HG02610 (cell line): ENCODE data around the gene MAGED1.

ENCODE experiments used
- ATAC-seq: cut with Tn5 transposase; IDR thresholded peaks from one replicate; pipeline ENCODE4 v1.9.1; 2021; ENCODE audit warnings: mild to moderate bottlenecking, moderate library complexity; ENCODE audit not compliant: unreplicated experiment

MAGED1 gene, protein sequence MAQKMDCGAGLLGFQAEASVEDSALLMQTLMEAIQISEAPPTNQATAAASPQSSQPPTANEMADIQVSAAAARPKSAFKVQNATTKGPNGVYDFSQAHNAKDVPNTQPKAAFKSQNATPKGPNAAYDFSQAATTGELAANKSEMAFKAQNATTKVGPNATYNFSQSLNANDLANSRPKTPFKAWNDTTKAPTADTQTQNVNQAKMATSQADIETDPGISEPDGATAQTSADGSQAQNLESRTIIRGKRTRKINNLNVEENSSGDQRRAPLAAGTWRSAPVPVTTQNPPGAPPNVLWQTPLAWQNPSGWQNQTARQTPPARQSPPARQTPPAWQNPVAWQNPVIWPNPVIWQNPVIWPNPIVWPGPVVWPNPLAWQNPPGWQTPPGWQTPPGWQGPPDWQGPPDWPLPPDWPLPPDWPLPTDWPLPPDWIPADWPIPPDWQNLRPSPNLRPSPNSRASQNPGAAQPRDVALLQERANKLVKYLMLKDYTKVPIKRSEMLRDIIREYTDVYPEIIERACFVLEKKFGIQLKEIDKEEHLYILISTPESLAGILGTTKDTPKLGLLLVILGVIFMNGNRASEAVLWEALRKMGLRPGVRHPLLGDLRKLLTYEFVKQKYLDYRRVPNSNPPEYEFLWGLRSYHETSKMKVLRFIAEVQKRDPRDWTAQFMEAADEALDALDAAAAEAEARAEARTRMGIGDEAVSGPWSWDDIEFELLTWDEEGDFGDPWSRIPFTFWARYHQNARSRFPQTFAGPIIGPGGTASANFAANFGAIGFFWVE

DNA sequence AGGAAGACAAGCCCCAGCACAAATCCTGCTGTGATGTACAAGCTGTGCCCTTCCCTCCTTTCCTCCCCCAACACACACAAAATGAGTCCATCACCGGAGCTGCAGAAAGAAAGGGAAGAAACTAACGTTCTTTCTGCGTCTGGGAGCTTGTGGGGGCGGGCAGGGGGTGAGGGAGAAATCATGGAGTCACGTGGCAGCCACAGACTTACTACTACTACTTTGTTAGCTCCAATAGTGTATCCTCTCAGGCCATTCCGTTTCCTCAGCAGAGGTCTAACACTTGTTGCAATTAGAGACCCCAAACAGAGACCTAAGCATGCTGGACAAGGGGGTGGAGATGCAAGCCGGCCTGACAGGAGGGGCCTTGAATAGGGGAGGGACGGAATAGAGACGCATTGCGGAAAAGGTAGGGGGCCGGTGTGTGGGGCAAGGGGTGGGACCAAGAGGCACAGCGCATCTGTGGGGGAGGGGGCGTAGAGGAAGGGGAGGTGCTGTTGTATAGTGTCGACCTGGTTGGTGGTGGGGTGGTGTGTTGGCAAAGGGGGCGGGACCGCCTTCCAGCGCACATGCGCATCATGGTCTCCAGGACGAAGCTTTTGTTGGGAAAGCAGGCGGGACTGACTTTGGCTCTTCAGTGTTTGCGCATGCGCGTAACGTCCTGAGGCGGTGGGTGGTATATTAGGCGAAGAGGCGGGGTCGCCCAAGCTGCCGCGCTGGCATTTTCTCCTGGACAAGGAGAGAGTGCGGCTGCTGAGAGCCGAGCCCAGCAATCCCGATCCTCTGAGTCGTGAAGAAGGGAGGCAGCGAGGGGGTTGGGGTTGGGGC lies at the start of gene MAGED1:
Gene MAGED1, plus strand, starts transcription at position 703 of the 825 bp plus-strand sequence. CDS start 682 bp downstream, outside the sequence.
- peak; percentile 69 for ATAC-seq

DNA sequence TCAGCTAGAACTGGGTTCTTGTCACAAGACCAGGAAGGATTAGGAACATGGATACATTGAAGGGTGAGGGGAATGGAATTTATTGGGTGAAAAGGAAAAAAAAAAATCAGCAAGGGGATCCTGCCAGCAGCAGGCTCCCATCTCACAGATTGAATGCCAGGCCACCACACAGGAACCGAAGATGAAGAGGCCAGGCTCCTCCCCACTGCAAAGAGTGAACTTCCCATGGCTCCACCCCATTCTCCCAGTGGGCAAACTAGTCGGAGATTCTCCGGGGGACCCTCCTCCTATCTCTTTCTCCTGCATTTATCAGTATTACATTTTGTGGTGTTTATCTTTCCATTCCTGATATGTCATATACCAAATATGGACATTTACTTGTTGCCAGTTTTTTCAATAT lies 46.0 kb upstream of the MAGED1 start:
- ATAC-seq: no peak

DNA sequence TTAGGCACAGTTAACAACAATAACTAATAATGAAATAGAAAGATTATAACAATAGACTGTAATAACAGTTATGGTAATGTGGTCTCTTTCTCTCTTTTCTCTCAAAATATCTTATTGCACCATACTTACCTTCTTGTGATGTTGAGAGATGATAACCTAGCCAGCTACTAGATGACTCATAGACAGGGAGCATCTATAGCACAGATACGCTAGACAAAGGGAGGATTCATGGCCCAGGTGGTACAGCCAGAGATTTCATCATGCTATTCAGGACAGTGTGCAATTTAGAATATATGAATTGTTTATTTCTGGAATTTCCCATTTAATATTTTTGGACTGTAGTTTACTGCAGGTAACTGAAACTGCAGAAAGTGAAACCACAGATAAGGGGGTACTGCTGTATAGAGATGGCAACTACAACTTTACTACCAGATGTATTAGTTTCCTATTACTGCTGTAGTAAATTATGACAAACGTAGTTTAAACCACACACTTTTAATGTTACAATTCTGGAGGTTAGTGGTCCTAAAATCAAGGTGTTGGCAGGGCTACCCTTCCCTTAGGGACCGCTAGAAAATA lies 41.8 kb upstream of the MAGED1 start:
- ATAC-seq: peak; percentile 79

DNA sequence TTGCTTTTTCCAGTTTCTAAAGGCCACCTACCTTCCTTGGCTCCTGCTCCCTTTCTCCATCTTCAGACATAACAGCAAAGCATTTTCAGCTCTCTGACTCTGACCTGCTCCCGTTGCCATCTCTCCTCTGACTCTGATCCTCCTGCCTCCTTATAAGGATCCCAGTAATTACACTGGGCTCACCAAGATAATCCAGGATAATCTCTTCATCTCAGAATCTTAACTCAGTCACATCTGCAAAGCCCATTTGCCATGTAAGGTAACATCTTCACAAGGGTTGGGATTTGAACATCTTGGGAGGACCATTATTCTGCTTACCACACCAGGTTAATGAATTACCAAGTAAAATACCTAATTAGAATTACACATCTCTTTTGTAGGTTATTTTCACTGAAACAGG lies 41.3 kb upstream of the MAGED1 start:
- ATAC-seq: no peak

DNA sequence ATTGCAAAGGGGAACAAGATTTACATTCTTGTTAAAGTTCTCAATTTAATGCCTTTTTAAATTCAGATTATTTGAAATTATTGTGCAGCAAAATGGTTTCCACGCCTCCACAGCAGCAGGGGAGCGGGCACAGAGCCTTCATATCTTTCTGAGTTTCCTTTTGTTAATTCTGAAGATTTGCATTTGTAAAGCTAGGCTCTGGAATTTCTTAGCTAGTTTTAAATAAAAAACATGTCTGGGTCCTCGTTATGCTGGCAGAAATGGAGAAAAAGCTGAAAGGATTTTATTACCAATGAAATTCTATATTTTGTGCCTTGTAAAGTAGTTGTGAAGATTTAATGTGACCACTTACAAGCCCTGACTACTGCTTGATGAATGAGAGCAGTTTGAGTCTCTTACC lies 40.8 kb upstream of the MAGED1 start:
- no peak for ATAC-seq

DNA sequence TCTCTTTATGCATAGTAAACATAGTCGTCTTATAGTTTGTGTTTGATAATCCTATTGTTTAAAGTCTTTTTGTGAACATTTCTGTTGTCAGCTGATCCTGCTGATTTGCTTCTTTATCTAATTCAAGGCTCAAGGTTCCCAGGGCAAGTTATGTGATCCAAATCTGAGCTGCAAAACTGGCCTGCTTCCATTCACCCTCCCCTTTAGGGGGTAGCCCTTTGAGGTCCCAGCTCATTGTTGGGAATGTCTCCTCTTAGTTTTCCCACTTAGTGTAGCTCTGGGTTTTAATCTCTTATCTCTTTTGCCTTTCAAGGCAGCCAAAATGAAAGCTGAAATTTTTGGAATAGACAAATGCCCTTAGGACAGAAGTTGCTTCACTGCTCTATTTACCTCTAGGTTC lies 40.2 kb upstream of the MAGED1 start:
- no peak for ATAC-seq

DNA sequence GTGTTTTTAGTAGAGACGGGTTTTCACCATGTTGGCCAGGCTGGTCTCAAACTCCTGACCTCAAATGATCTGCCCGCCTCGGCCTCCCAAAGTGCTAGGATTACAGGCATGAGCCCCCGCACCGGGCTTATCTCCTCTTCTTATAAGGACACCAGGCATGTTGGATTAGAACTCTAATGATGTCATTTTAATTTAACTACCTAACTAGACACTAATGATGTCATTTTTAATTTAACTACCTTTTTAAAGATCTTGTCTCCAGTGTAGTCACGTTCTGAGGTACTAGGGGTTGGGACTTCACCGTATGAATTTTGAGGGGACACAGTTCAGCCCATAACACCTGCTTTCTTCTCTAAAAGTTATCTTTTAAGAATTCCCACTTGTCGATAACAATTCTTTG lies 37.7 kb upstream of the MAGED1 start:
- no peak for ATAC-seq

DNA sequence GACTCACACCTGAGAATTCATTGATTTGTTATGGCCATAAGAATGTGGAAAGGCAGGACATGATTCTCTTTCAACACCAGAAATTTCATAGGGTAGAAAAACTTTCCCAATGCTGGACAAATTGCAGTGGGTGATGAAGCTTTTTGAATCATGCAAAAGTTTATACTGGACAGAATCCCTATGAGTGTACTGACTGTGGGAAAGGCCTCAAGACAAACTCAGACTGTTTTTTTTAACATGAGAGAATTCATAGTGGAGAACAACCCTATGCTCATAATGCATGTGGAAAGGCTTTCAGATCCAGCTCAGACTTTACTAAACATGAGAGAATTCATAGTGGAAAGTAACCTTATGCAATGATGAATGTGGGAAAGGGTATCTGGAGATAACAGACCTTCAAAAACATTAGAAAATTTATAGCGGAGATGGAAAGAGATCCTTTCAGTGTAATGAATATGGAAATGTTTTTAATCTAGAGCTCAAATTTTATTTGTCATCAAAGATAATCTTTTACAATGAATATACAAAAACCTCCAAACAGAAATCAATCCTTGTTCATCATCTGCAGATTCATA lies 36.2 kb upstream of the MAGED1 start:
- ATAC-seq: no peak

DNA sequence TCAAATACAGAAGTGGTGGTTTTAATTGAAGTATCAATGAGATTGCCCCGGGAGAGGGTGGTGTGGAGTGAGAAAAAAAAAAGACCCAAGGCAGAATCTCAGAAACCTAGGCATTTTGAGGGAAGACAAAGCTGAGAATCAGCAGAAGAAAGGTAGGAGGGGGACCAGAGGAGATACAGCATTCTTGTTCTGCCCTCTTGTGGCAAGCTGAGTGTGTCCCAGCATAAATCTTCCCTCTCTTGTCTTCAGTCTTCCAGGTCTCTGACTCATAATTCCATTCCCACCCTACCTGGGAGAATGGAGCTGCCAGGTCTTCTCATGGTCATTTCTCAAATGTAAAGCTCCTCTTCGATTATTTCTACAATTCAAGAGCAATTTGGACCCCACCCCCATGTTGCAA lies 32.7 kb upstream of the MAGED1 start:
- no peak for ATAC-seq

DNA sequence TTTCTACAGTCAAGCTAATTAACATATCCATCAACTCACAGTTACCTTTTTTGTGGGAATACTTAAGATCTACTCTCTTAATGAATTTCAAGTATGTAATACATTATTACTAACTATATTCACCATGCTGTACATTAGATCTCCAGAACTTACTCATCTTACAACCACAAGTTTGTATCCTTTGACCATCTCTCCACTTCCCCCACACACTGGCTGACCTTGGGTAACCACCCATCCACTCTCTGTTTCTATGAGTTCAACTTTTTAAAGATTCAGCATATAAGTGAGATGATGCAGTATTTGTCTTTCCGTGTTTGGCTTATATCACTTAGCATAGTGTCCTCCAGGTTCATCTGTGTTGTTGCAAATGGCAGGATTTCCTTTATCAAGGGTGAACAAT lies 30.5 kb upstream of the MAGED1 start:
- peak; percentile 75 for ATAC-seq

DNA sequence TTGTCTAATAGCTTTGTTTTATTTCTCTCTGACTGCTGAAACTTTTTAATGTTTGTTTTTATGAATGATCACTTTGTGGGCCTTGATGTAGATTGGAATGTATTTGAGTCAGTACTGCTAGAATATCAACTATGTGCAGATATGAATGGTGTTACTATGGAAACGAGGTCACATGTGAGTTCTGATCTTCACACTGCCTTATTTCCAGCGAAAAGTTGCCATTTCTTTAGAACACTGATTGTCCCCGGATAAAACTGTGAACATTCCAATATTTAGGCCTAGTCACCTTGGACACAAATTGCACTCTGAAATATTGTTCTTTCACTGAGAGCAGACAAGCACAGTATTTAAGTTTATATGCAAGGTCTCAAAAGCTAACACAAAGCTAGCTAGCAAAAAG lies 27.2 kb upstream of the MAGED1 start:
- ATAC-seq: no peak

DNA sequence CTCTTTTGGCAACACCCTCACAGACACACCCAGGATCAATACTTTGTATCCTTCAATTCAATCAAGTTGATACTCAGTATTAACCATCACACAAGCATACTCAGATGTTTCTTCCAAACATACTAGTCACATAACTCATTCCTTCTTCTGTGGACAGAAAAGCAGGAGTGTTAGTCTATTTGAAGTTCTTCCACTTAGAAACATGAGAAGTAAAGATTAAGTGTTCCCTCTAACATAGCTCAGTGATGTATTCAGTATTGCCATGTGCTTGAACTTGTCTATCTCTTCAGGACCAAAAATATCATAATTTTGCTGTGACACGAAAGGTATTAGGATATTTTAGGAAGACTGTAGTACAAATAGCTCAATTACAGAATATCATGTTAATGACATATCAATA lies 25.8 kb upstream of the MAGED1 start:
- ATAC-seq: no peak

DNA sequence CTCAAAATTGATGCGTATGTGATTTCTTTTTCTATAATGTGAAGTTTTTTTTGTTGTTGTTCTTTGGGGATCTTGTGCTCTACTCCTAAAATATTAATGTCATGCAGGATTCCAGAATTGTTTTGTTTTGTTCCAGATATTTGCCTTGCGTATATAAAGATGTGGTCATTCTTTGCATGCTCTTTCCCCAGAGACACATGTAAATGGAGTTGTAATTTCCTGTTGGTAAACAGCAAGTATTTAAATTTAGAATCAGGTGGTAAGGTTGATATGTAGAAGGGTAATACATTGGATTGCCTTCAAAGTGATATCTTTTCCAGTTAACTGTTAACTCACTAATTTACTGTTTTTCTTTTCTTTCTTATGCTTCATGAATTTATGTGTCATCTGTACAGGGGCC lies 23.1 kb upstream of the MAGED1 start:
- no peak for ATAC-seq

DNA sequence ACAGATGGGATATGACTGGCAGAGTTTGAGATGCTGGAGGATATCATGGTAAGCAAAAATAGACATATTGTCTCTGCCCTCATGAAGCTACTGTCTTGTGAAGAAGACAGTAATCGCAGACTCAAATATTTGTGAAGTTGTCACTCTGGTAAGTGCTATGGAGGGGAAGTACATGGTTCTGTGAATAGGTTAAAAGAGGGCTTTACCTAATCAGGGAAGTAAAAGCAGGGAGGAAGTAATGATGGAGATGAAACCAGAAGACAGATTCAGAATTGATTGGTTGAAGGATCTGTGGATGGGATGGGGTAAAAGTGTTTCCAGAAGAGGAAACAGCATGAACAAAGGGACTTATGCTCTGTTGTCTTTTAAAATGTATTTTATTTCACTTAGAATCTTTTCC lies 19.3 kb upstream of the MAGED1 start:
- ATAC-seq: no peak

DNA sequence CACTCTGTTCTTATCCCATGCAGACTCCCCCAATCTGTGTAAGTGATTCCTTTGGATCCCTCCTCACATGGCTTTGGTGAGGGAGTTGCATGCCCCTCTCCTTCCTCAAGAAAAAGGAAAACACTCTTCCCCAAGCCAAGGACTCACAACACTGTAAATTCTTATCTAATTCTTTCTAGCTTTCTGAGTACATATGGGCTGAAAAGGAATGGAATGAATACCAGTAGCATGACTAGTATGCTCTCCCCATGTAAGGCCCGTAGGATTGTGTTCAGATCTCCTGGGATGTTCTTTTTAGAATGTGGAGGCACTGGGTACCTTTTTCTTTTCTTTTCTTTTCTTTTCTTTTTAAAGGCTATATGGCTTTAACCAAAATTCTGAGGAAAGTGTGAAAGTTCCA lies 17.0 kb upstream of the MAGED1 start:
- ATAC-seq: no peak

DNA sequence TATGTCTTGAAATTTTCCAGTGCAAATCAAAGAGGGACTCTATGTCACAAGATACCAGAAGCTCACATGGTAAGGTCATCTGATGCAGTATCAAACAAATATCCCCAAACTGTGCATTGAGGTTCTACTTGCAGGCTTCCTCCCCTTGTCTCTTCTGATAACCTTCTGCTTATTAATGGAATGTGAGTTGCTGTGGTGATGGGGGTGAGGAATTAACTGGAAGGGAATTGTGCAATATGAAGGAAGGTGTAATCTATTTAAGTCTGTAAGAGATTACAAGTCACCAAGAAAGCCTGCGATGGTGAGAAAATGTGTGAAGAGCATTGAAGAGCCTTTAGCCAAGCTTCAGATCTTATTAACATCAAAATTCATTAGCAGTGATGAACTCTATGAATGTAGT lies 15.4 kb upstream of the MAGED1 start:
- no peak for ATAC-seq

DNA sequence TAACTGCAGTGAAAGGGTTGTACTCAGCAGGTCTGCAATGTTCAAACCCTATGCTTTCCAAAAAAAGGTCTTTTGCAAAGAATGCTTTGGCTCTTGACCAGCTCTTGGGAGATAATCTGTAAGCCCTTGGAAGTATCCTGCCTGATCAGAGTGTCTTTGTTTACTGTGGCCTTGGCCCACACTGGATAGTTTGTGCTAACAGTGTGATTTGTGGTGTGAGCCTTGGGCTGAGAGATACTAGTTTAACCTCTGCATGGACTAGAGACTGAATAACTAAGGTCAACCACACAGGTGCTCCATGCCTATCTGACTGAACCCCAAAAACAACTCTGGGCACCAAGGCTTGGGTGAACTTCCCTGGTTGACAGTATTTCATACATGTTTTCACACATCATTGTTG lies 3.6 kb upstream of the MAGED1 start:
- no peak for ATAC-seq

DNA sequence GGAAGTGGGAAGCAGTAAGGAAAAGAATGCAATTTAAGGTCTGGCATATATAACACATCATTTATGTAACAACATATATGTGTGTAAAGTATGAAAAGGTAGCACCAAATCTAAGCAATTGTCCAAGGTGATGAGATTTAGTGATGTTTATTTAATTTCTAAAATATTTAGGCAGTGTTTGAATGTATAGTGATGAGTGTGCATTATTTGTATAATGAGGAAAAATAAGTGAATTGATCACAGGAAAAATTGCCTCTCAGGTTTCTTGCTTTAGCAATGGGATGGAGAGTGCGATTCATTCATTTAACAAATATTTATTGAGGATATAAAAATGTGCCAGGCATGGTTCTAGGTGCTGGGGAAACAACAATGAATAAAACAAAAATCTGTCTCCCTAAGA lies 2.2 kb upstream of the MAGED1 start:
- no peak for ATAC-seq

DNA sequence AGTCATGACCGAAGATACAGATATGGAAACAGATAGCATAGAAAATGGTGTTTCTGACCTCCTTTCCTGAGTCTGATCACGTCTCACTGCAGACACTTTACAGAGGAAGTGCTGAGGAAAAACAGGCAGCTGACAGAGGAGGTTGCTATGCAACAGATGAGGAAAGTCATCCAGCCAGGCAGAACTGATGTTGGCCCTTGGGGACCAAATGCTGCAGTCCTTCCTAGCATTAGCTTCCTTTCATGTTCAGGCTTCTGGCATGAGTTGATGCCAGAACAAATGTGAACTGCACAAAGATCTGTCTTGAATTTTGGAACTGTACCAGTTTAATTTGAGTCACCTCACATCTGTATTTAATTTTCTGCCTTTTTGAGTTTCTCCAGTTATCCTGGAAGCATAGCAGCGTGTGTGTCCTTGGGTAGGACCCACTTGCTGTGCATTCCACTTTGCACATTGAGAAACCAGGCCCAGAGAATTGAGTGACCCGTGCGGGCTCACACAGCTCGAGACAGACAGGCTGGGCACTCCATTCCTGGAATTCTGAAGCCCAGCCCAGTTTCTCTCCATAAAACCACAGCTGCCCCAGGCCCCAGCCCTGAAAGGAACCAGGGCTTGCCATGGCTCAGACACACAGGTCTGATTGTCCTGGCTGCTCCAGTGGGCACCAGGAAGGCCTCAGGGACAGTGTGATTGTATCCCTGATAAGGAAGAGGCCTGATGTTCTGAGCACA lies 1.4 kb upstream of the MAGED1 start:
- peak; percentile 35 for ATAC-seq
